ENCODE data around the gene TRIM7. TPM values are rescaled to one million over a fixed set of nuclear protein-coding genes. Genes with fewer than 3 reads are reported as not detected.

Gene TRIM7
- total and polyA plus RNA-seq, 9 of the 15 experiments (the other 6 are each of a cell fraction or from before 2014, with no cell fraction given) = 2.6 to 14.9 (median 8.9) TPM

GRCh38 chr5:181191526-181192336 is 13.3 kb downstream of the TRIM7 start (continued):
- TF ChIP-seq CTCFL (IDR thresholded peaks at IDR 0.05; ENCODE audit: borderline replicate concordance, insufficient read depth, low read depth, low read length, poor library complexity, severe bottlenecking) (peak; percentile 34), FOSL1 (tag; conservative IDR thresholded peaks at IDR 0.05) (0 out of 2 replicates have a peak, but pooled peaks have one; percentile 28), TCF7 (IDR thresholded peaks at IDR 0.05; ENCODE audit: borderline replicate concordance) (0 out of 2 replicates have a peak, but pooled peaks have one; percentile 15), RB1 (IDR thresholded peaks at IDR 0.05; ENCODE audit: low read depth) (peak; percentile 86), BRF2 (IDR thresholded peaks at IDR 0.05; ENCODE audit: borderline replicate concordance, insufficient read depth, insufficient read length) (no peak), ZNF184 (CRISPR knock-in tag; IDR thresholded peaks at IDR 0.05) (no peak), PRDM10 (IDR thresholded peaks at IDR 0.05; ENCODE audit: partially characterized antibody) (peak; percentile 41), RBM17 (IDR thresholded peaks at IDR 0.05; ENCODE audit: borderline replicate concordance, low read depth, low read length) (no peak), SMAD1 (IDR thresholded peaks at IDR 0.05; ENCODE audit: low read depth, low read length, partially characterized antibody) (peak; percentile 23), RCOR1 (IDR thresholded peaks at IDR 0.05; ENCODE audit: borderline replicate concordance in 1 of 2, low read depth in 2 of 2, low read length in 2 of 2) (peak; percentile 20 to 27; a peak in 1 of 4 replicates), FOXM1 (IDR thresholded peaks at IDR 0.05; ENCODE audit: low read depth) (0 out of 2 replicates have a peak, but pooled peaks have one; percentile 38), FOXM1 (CRISPR knock-in tag; IDR thresholded peaks at IDR 0.05; ENCODE audit: low read depth) (no peak), RNF2 (IDR thresholded peaks at IDR 0.05) (peak; percentile 75), ZNF232 (CRISPR knock-in tag; IDR thresholded peaks at IDR 0.05) (no peak), TEAD4 (IDR thresholded peaks at IDR 0.05; ENCODE audit: low read length) (peak; percentile 71; the same call in 1 of the 2 replicates), TEAD4 (CRISPR knock-in tag; IDR thresholded peaks at IDR 0.05; ENCODE audit: borderline replicate concordance) (no peak)
